IPS DF 19.7 (cell line): ENCODE data around the gene F3.
"Not testable (repeated sequence)": the region's sequence is repeated elsewhere in the genome, so short reads cannot be mapped to it uniquely, and the experiment has no call there.

Experiments used
- DNase-seq: peaks from one replicate; pipeline ENCODE4 v3.0.0-alpha.2; 2013; ENCODE audit warnings: low read depth, low spot score

The F3 gene

GRCh38 chr1:94541246-94542087, at the start of gene F3:
Gene F3, minus strand, starts transcription at chr1:94541759. Its CDS starts 123 bp downstream, at chr1:94541636.
- DNase-seq, result no peak

- DNase-seq, result no peak
Measured at GRCh38 chr1:94590203-94591137, 48.9 kb upstream of the F3 start.

GRCh38 chr1:94589728-94590127, 48.2 kb upstream of the F3 start:
- DNase-seq, result no peak

GRCh38 chr1:94582565-94582964, 41.0 kb upstream of the F3 start:
- no peak for DNase-seq

GRCh38 chr1:94580367-94581115, 39.0 kb upstream of the F3 start:
- DNase-seq, result no peak

- peak; percentile 47 for DNase-seq
Measured at GRCh38 chr1:94579876-94580294, 38.3 kb upstream of the F3 start.

GRCh38 chr1:94578856-94579255, 37.3 kb upstream of the F3 start:
- DNase-seq, result no peak

- DNase-seq, result not testable (repeated sequence)
Measured at GRCh38 chr1:94573917-94574316, 32.4 kb upstream of the F3 start.

GRCh38 chr1:94572780-94573179, 31.2 kb upstream of the F3 start:
- no peak for DNase-seq

GRCh38 chr1:94570965-94571364, 29.4 kb upstream of the F3 start:
- DNase-seq, result not testable (repeated sequence)

- DNase-seq, result not testable (repeated sequence)
Measured at GRCh38 chr1:94568806-94569205, 27.2 kb upstream of the F3 start.

- DNase-seq, result not testable (repeated sequence)
Measured at GRCh38 chr1:94567975-94568607, 26.5 kb upstream of the F3 start.

GRCh38 chr1:94566436-94566835, 24.9 kb upstream of the F3 start:
- not testable (repeated sequence) for DNase-seq

GRCh38 chr1:94565901-94566300, 24.3 kb upstream of the F3 start:
- DNase-seq, result no peak

- DNase-seq, result no peak
Measured at GRCh38 chr1:94562519-94563260, 21.1 kb upstream of the F3 start.

- no peak for DNase-seq
Measured at GRCh38 chr1:94560333-94560732, 18.8 kb upstream of the F3 start.

- DNase-seq, result no peak
Measured at GRCh38 chr1:94559921-94560320, 18.4 kb upstream of the F3 start.

GRCh38 chr1:94555091-94555490, 13.5 kb upstream of the F3 start:
- DNase-seq, result no peak

- DNase-seq, result no peak
Measured at GRCh38 chr1:94554580-94554979, 13.0 kb upstream of the F3 start.

- no peak for DNase-seq
Measured at GRCh38 chr1:94553931-94554330, 12.4 kb upstream of the F3 start.
